NB4 (cell line): Measurements from ENCODE around the gene C1QTNF8.

ENCODE experiments used
- MYC ChIP-seq: IDR thresholded peaks from 2 replicates; pipeline ENCODE4 v1.6.1; 2011; ENCODE audit warnings: low read depth, low read length
- POLR2A ChIP-seq: IDR thresholded peaks from 2 replicates; pipeline ENCODE4 v1.6.1; 2011; ENCODE audit warnings: mild to moderate bottlenecking; ENCODE audit not compliant: insufficient read length; ENCODE audit errors: extremely low read depth
- TF ChIP-seq, protein P1 (sequence below): IDR thresholded peaks from one replicate; pipeline ENCODE4 v1.5.1; 2012; ENCODE audit warnings: low read depth, low read length
- TF ChIP-seq, protein P2 (sequence below): IDR thresholded peaks from 2 replicates; pipeline ENCODE4 v1.6.1; 2011; ENCODE audit warnings: low read depth, low read length

DNA sequence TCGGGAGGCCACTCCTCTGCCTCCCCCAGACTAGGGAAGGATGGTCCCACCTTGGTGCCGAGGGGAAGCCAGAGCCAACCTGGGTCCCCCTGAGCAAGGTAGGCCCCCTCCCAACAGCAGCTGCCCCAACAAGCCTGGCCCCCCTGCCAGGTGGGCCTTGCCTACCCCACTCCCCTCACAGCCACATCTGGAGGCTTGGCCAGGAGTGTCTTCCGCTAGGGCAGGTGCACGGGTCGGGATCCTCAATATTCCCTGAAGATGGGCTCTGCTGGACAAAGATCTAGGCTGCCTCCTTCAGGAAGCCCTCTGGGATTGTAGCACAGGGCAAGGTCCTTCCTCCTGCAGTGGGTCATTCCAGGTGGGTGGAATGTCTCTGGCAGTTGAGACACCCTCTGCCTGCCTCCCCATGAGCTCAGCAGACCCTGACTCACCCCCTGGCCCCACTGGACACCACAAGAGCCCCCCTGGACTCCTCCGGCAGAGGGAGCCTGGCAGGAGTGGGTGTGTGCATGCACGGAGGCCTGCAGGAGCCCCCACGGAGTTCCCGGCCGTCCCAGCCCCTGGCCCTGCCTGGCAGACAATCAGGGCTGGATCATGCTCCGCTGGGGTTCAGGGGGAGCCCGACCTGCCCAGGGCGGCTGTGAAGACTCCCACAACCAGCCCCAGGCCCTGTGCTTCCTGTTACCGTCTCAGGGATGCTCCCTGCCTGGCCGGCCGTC lies 435 bp downstream of the C1QTNF8 start:
- TF ChIP-seq, protein P1, sequence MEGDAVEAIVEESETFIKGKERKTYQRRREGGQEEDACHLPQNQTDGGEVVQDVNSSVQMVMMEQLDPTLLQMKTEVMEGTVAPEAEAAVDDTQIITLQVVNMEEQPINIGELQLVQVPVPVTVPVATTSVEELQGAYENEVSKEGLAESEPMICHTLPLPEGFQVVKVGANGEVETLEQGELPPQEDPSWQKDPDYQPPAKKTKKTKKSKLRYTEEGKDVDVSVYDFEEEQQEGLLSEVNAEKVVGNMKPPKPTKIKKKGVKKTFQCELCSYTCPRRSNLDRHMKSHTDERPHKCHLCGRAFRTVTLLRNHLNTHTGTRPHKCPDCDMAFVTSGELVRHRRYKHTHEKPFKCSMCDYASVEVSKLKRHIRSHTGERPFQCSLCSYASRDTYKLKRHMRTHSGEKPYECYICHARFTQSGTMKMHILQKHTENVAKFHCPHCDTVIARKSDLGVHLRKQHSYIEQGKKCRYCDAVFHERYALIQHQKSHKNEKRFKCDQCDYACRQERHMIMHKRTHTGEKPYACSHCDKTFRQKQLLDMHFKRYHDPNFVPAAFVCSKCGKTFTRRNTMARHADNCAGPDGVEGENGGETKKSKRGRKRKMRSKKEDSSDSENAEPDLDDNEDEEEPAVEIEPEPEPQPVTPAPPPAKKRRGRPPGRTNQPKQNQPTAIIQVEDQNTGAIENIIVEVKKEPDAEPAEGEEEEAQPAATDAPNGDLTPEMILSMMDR, result no peak
- TF ChIP-seq, protein P2, sequence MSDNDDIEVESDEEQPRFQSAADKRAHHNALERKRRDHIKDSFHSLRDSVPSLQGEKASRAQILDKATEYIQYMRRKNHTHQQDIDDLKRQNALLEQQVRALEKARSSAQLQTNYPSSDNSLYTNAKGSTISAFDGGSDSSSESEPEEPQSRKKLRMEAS, result no peak
- TF ChIP-seq MYC, result no peak
- no peak for TF ChIP-seq POLR2A
